ENCODE results near the gene CDK3.
"Not testable (repeated sequence)": the region's sequence is repeated elsewhere in the genome, so short reads cannot be mapped to it uniquely, and the experiment has no call there.

Gene CDK3

DNA sequence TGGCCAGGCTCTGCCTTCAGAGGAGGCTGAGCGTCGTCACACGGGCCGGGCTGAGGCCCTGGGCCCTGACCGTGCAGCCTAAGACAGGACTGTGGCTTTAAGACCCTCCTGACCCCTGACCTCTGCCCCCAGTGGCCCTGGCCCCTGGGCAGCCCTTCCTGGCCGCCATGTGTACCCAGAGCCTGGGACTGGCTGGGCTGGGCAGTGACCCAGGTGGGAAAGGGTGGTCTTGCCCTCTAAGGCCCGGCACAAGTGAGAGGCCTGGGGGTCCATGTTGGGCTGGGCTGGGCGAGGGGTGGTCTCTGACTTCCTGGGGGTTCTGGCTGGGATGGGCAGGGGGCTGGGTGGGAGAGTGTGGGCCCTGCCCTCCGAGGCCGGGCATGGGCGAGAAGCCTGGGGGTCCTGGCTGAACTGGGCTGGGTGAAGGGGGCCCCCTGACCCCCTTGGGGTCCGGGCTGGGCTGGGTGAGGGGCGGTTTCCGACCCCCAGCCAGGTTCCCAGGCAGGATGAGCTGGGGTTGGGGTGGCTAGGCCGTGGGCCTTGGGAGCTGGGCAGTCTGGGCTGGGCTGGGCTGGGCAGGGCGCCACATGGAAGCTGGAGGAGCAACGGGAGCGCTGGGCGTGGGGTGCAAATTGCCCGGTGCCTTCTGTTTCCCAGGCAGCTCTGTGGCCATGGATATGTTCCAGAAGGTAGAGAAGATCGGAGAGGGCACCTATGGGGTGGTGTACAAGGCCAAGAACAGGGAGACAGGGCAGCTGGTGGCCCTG, at the start of gene CDK3:
Gene CDK3 (plus strand): TSS at position 101 of the 767 bp plus-strand sequence. CDS start 571 bp downstream, at position 672.
- no peak for DNase-seq

DNA sequence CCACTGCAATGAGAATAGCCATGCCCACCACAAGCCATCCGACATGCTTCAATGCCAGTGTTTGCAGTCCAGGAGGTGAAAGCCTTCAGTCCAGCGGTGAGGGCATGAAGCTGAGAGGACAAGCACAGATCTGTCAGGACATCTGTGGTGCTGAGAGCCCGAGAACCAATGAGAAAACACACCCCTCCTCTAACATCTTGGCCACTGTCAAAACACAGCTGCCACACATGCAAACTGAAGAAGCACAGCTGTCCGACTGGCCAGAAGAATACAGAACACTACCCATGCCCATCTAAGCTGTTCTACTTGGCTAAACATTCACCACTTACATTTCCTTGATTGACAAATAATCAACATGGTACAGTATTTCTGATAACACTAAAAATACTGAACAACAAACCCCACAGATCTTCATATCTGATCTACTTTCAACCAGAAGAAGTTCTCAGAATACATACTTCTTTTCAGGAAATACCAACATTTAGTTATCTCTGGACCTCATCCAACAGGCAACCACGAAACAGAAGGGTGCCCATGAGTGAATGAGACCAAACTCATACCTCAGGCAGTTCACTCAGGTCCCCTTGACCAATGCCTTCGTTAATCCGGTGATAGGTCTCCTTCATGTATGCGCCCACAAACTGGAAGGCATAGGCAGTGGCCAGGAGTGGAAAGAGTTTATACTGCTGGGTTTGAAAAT, 49.6 kb upstream of the CDK3 start:
- DNase-seq: peak; percentile 33

DNA sequence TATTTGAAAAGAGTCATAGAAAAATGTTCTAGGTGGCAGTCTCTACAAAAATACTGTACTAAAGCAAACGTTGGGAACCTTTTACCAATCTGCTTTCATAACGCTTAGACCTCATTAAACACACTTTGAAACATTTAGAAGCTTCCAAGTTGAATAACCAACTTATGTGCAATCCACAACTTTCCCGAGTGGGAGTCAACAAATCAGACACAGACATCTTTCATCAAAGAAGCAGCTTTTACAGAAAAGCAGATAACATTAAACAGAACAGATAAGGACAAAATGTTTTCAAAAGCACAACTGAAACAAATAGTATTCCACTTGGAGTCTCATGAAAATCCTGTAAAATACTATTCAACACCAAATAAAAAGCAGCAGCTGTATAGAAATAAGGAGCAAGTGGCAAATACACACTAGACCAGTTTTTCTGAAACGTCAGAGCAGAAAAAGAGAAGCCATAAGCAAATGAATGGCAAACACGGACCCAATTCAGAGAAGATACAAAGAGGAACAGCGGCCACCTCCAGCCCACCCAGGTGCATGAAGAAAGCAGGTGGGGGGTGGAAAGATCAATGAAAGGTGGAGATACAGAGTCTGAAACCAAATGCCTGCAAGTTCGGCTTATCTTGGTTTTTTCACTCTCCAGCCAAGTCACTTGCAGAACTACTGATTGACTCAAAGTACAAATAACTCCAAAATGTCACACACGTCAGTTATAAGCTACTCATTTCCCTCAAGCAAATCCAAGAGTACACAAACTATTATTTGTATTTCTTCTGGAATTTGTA, 41.4 kb upstream of the CDK3 start:
- no peak for DNase-seq

DNA sequence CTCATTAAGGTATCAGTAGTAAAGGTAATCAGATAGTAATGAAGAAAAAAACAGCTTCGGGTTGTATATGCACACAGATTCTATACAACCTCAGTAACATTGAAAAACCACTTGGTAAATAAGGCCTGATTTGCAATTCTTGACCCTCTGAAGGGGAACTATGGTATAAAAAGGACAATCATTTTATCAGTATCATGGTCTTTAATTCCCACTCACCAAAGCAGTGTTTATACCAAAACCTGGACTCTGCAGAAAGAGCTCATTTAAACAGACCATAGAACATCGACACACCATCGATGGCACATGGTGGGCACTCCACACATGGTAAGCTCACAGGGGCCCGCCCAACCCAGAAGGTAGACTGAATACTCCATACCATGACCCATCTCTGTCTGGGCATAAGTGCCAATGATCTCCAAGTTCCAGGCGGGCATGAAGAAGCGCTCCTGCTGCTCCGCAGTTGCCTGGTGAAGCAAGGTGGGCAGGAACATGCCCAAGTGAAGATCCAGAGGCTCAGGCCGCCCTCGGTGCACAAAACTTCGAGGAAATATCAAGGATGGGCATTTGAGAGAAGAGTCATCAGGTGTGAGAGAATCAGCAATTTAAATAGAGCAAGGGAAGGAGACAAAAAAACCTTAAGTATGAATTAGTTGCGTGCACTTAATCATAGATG, 40.7 kb upstream of the CDK3 start:
- DNase-seq: no peak

DNA sequence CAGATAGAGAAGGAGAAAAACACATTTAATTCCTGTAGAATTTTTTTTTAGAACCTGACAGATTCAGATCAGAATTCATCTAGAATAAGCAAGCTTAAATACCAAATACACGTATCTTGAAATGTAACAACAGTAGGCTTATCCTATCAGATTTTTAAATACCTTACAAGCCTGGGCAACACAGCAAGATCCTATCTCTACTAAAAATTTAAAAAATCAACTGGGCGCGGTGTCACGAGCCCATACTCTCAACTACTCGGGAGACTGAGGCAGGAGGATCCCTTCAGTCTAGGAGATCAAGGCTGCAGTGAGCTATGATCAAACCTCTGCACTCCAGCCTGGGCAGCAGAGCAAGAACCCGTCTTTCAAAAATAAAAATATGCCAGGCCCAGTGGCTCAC, 35.2 kb upstream of the CDK3 start:
- DNase-seq: no peak

DNA sequence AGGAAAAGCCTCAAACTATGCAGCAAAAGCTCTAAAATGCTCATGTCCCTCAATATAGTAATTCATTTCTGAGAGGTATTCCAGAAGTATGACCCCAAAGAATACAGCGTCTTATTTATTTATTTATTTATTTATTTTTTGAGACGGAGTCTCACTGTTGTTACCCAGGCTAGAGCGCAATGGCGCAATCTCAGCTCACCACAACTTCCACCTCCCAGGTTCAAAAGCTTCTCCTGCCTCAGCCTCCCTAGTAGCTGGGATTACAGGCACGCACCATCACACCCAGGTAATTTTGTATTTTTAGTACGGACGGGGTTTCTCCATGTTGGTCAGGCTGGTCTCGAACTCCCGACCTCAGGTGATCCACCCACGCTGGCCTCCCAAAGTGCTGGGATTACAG, 31.6 kb upstream of the CDK3 start:
- not testable (repeated sequence) for DNase-seq

DNA sequence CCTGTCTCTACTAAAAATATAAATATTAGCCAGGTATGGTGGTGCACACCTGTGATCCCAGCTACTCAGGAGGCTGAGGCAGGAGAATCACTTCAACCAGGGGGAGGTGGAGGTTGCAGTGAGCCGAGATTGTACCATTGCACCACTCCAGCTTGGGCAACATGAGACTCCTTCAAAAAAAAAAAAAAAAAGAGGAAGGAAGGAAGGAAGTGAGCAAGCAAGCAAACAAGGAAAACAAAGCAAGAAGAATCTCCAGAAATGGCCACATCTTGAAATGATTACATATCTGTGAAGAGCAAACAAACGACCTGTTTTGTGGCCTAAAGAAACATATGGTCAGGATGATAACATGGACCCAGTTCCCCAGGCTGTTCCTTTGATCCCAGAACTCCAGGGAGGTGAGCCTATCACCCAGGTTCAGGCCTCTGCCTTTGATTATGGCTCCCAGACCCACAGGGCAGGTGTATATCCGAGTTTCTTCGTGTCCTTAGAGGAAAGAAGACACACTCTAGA, 30.6 kb upstream of the CDK3 start:
- DNase-seq: no peak

DNA sequence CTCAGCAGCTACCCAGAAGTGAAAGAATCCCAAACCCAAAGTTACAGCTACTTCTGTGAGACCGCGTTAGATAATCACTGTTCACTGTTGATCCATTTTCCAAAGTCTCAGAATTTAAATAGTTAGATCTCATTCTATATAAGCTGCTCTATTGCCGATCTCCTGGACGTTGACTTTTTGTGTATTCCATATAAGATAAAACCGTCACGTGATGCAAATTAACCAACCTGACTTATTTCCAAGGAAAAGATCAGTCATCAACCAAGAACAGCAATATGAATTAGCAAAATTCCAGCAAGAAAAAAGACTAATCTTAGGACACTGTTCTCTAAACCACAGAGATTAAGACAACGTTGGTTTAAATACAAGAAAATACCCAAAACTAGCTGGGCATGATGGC, 30.0 kb upstream of the CDK3 start:
- DNase-seq: no peak

DNA sequence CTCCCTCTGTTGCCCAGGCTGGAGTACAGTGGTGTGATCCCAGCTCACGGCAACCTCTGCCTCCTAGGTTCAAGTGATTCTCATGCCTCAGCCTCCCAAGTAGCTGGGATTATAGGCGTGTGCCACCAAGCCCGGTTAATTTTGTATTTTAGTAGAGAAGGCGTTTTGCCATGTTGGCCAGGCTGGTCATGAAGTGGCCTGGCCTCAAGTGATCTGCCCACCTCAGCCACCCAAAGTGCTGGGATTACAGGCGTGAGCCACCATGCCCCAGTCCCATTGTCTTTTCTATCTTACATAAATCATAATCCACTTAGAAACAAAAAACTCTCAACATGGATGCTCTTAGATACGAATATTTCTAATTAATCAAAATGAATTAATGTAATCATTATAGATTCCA, 25.5 kb upstream of the CDK3 start:
- not testable (repeated sequence) for DNase-seq

DNA sequence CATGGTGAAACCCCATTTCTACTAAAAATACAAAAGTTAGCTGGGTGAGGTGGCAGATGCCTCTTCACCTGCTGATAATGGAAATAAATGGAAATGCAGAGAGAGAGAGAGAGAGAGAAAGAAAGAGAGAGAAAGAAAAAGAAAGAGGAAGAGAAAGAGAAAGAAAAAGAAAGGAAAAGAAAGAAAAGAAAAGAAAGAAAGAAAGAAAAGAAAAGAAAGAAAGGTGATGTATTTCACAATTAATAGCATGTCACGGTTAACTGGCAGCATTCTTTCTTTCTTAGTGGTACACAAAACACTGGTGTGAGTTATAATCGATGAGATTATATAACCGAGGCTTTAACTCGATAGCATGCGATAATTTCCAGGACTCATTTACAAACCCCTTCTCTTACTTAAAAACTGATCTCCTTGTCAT, 24.9 kb upstream of the CDK3 start:
- DNase-seq: no peak

DNA sequence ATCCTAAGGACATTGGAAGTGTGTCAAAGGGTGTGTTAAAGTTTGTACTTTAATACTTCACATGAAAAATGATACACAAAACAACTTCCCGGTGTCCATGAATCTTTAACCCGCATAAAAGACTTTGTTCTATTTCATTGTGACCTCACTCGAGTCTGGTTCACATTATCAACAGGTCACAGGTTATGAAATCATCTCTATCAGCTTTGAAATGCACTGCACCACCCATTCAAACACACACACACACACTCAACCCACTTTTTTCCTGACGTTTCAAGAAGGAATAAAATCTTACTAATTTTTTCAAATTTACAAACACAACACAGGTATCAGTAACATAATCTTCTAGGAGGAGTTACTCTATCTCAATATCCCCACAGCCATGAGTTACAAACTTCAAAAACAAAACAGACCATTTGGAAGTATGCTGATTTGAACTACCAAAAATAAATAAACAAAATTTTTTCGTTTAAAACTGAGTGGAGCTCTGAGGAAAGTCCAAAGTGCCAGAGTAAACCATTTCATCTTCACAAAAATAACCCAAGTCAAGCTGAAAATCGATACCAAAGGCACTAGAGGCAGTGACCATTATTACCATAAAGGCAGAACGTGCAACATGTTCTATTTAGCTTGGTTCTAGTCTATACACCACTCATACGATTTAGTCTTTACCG, 24.3 kb upstream of the CDK3 start:
- DNase-seq: no peak

DNA sequence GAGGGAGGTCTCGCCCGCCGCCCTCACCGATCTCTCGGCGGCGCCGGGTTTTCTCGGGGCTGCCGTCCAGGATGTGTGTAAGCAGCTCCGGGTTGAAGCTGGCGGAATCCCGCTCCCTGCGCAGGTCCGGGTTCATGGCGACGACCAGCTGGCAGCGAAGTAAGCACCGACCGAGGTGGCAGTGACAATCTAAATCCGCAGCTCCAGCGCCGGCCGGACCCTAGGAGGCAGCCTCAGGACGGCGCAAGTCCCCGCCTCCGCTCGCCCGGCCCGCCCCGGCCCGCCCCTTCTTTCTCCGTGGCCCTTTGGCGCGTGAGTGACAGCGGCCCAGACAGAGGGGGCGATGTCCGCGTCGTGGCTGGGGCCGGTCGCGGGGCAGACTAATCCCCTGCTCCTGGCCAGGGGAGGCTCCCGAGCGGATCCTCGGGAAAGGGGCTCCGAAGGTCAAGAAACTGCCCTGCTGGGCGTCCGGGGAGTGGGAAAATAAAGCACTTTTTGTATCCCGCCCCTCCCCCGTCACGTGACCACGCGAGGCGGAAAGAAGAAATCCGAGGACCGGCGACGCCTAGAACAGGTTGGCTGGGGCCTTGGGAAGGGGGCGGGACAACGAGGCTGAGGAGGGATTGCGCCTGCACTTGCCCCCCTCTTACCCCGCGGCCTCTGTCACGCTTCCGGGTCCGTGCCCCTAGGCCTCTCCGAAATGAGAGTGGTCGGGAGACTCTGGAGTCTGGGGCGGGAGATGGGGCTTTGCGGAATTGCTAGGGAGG, 21.5 kb upstream of the CDK3 start, which contains the start of the genes ACOX1 and TEN1:
Gene ACOX1 (minus strand): TSS at position 229 of the 767 bp plus-strand sequence. CDS start 93 bp downstream, at position 136.
Gene TEN1 (plus strand): TSS at position 303 of the 767 bp plus-strand sequence. CDS start 6,953 bp downstream, outside the sequence.
- peak; percentile 97 for DNase-seq

DNA sequence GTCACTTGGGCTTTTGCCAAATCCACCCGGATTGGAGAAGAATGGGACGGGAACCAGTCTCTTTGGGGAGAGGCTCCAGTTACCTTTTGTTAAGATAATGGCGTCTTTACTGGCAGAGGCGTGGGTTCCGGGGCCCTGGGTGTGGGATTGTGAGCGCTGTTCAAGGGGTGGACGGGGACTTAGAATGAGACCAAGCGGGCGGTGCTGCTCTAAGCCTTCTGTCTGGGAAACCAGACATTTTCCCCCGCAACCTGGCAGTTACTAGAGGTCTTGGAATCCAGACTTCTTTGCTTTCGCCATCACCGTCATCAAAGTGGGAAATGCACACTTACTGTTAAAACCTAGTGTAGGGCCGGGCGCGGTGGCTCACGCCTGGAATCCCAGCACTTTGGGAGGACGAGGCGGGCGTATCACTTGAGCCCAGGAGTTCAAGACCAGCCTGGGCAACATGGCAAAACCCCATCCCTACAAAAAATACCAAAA, 20.9 kb upstream of the CDK3 start:
- DNase-seq: no peak

DNA sequence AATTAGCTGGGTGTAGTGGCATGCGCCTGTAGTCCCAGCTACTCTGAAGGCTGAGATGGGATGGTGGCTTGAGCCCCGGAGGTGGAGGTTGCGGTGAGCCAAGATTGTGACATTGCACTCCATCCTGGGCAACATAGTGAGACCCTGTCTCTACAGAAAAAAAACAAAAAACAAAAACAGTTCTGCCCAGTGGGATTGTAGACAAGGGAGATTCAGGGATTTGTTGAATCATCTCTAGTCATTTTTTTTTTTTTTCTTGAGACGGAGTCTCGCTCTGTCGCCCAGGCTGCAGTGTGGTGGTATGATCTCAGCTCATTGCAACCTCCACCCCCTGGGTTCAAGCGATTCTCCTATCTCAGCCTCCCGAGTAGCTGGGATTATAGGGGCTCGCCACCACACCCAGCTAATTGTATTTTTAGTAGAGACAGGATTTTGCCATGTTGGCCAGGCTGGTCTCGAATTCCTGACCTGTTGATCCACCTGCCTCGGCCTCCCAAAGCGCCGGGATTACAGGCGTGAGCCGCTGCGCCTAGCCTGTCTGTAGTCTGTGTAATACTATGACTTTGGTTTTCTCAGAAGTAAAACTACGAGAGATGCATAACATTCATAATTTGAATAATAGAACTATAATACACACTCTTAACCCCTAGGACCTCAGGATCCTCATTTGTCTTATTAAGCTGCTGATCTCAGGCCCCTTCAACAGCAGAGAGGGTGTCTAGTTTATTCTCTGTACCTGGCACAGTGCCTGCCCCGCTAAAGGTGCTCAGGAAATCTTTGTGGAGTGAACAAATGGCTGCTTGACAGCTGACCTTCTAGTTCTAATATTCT, 20.3 kb upstream of the CDK3 start:
- no peak for DNase-seq

DNA sequence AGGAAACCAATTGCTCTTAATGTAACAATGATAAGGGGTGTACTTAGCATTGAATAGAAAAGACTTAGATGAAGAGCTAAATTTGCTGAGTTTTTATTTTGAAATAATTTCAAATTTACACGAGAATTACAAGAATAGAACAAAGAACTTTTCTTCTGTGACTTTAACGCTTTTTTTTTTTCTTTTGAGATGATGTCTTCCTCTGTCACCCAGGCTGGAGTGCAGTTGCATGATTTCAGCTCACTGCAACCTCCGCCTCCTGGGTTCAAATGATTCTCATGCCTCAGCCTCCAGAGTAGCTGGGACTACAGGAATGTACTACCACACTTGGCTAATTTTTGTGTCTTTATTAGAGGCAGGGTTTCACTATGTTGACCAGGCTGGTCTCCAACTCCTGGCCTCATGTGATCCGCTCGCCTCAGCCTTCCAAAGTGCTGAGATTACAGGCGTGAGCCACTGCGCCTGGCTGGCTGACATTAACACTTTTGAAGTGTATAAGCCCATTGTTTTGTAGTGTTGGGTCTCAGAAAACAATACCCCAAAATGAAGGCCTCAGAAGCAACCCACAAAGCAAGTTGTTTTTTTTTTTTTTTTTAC, 19.5 kb upstream of the CDK3 start:
- no peak for DNase-seq

DNA sequence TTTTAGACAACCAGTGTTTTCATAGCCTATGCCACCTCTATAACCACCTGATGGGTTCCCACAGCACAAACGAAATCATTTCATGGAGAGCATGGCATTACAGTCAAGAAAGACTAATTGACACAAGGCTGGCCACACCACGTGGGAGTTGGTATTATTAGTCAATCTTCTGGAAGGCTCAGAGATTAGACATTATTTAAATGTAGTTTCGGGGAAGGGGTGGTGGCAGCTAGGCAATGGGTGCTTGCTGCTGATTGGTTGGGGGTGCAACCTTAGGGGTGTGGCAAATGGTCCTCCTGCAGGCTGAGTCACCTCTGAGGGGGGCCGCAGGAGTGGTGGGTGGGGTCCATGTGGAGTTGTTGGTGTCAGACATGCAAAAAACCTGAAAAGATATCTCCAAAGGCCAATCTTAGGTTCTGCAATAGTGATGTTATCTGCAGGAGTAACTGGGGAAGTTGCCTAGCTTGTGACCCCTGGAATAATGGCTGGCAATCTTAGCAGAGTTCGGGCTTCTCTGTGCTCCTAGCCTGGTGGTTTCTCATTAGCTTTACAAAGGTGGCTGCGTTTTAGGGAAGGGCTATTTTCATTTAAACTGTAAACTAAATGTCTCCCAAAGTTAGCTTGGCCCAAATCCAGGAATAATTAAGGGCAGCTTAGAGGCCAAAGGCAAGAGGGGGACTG, 17.0 kb upstream of the CDK3 start:
- DNase-seq: no peak

DNA sequence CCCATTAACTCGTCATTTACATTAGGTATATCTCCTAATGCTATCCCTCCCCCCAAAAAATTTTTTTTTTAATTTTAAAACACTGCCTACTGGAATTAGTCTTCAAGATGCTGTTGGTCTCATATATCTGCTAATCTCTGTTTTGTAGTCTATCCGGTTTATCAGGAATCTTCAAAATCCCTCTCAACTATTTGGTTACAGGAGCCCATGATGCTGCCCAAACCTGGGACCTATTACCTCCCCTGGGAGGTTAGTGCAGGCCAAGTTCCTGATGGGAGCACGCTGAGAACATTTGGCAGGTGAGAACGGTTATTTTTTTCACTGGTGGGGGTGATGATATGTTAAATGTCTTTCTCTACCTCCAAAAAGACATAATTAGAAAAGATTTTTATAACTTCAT, 14.7 kb upstream of the CDK3 start:
- no peak for DNase-seq

DNA sequence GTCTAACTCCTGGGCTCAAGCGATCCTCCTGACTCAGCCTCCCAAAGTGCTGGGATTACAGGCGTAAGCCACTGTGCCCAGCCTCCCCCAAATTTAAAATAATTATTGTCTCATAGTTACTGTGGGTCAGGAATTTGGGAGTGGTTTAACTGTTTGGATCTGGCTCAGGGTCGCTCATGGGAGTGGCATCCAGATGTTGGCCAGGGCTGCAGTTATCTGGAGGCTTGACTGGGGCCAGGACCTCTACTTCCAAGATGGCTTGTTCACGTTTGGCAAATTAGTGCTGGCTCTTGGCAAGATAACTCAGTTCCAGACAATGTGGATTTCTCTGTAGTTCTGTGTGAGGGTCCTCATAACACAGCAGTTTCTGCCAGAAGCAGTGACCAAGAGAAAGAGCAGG, 13.6 kb upstream of the CDK3 start:
- no peak for DNase-seq

DNA sequence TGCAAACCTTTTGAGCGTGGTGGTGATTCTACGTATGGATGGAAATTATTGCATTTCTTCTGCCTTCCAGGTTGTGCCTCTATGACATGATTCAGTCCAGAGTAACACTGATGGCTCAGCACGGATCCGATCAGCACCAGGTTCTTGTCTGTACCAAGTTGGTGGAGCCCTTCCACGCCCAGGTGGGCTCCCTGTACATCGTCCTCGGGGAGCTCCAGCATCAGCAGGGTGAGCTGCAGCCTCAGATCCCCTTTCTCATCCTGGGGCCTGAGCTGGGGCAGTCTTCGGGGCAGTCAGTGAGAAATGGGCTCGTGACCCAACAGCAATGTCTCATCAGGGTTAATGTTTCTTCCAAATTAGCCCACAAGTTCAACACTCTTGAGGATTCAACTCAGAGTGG, 9.3 kb upstream of the CDK3 start:
- DNase-seq: no peak
